Body of pancreas (tissue), 4 donors: ENCODE results near the gene CST11. TPM values are rescaled to one million over a fixed set of nuclear protein-coding genes. Genes with fewer than 3 reads are reported as not detected.

ENCODE experiments used
- ATAC-seq: fragments of 150-250 bp; one replicate; pipeline ENCODE4 v1.9.1; 2016
- DNase-seq, 4 donors: peaks; one replicate each; pipeline ENCODE4 v3.0.0-alpha.2; 2019
- H3K27ac ChIP-seq, 4 donors: fragments of 200-600 bp; sonication (generic); 1 replicate in 3 of 4; 2 replicates in 1 of 4; pipeline versions ENCODE4 v1.5.1 to v1.6.1; 2016 to 2019; ENCODE audit warnings: mild to moderate bottlenecking in 1 of 4, mixed read lengths in 1 of 4, moderate library complexity in 1 of 4
- H3K27me3 ChIP-seq, 2 donors: fragments of 200-600 bp; sonication (generic); one replicate each; pipeline ENCODE4 v1.6.0; 2016; ENCODE audit warnings: mild to moderate bottlenecking in 1 of 2
- H3K36me3 ChIP-seq, 2 donors: fragments of 200-600 bp; sonication (generic); replicated peaks in 1 of 2; 2 replicates each; pipeline ENCODE4 v1.5.1; 2016; ENCODE audit warnings: low read depth in 2 of 2; ENCODE audit not compliant: insufficient read depth in 1 of 2
- H3K4me1 ChIP-seq: fragments of 200-600 bp; sonication (generic); one replicate; pipeline ENCODE4 v1.6.0; 2016
- H3K4me3 ChIP-seq, 2 donors: fragments of 200-600 bp; sonication (generic); 1 replicate in 1 of 2; 2 replicates in 1 of 2; pipeline ENCODE4 v1.5.1; 2016 to 2019
- H3K9me3 ChIP-seq, 3 donors: fragments of 200-600 bp; sonication (generic); 1 replicate in 2 of 3; 2 replicates in 1 of 3; pipeline ENCODE4 v1.5.1; 2016
- POLR2A ChIP-seq, 3 donors: fragments of 450-650 bp; IDR thresholded peaks; one replicate each; pipeline ENCODE4 v1.6.1; 2016; ENCODE audit warnings: antibody characterized with exemption in 3 of 3, mild to moderate bottlenecking in 2 of 3
- WGBS, 2 donors: methylation state at CpG; one replicate each; pipeline ENCODE4 v1.1.5; 2017; 5-methylcytosine and 5-hydroxymethylcytosine counted together
- intact Hi-C: fragments of 100-400 bp; cut with DNase I; formaldehyde crosslinking; loops from one replicate; pipeline ENCODE4 v1.15.1; 2023
- total RNA-seq, 2 donors: library from RNA; depleted of rRNA; stranded (reverse); fragments of >200 nt; gene quantifications; one replicate each; pipeline ENCODE4 v1.1.0, GENCODE V29; 2016
- TF ChIP-seq, protein P1 (sequence below), 7 experiments: fragments of 450-650 bp in 4 of 7; fragments of 200-600 bp in 3 of 7; sonication (generic) in 3 of 7; IDR thresholded peaks; one replicate each; pipeline ENCODE4 v1.5.1; 2016 to 2019; ENCODE audit warnings: antibody characterized with exemption in 7 of 7

The CST11 gene
- total RNA-seq, 2 donors from 2014 or later = not detected

- no peak overlapping the region for H3K27ac ChIP-seq
- 75 to 77% methylated on average over 1 of the region's 1 CpG for WGBS, 2 donors
- H3K36me3 ChIP-seq = no peaks in the 10 kb centered on the region
- H3K4me1 ChIP-seq = no peaks in the 10 kb centered on the region
- peaks cover 0 to 7% (median 0%) of the 10 kb centered on the region in 3 donors for H3K9me3 ChIP-seq
- DNase-seq (no peak), ATAC-seq (no peak)
- no peak for TF ChIP-seq POLR2A (IDR thresholded peaks at IDR 0.05)
- TF ChIP-seq, protein P1, sequence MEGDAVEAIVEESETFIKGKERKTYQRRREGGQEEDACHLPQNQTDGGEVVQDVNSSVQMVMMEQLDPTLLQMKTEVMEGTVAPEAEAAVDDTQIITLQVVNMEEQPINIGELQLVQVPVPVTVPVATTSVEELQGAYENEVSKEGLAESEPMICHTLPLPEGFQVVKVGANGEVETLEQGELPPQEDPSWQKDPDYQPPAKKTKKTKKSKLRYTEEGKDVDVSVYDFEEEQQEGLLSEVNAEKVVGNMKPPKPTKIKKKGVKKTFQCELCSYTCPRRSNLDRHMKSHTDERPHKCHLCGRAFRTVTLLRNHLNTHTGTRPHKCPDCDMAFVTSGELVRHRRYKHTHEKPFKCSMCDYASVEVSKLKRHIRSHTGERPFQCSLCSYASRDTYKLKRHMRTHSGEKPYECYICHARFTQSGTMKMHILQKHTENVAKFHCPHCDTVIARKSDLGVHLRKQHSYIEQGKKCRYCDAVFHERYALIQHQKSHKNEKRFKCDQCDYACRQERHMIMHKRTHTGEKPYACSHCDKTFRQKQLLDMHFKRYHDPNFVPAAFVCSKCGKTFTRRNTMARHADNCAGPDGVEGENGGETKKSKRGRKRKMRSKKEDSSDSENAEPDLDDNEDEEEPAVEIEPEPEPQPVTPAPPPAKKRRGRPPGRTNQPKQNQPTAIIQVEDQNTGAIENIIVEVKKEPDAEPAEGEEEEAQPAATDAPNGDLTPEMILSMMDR (IDR thresholded peaks at IDR 0.05) = no peak
- no peak overlapping the region for H3K4me3 ChIP-seq
- H3K27me3 ChIP-seq = no peaks in the 10 kb centered on the region
- intact Hi-C loops = no loop called here
Observed at GRCh38 chr20:23461180-23461579, 8.5 kb upstream of the CST11 start.

- no peaks in the 10 kb centered on the region for H3K9me3 ChIP-seq
- H3K27ac ChIP-seq = no peak overlapping the region
- intact Hi-C loops = no loop called here
- H3K4me1 ChIP-seq = no peaks in the 10 kb centered on the region
- TF ChIP-seq POLR2A (IDR thresholded peaks at IDR 0.05) = no peak
- TF ChIP-seq, protein P1 (IDR thresholded peaks at IDR 0.05) = no peak
- H3K27me3 ChIP-seq = no peaks in the 10 kb centered on the region
- no peak overlapping the region for H3K4me3 ChIP-seq
- DNase-seq (no peak), ATAC-seq (no peak)
- no peaks in the 10 kb centered on the region for H3K36me3 ChIP-seq
- 59 to 74% methylated on average over 3 of the region's 3 CpGs for WGBS, 2 donors
Observed at GRCh38 chr20:23459461-23460150, 6.9 kb upstream of the CST11 start.

GRCh38 chr20:23456873-23457272, 4.2 kb upstream of the CST11 start:
- no peak for TF ChIP-seq POLR2A (IDR thresholded peaks at IDR 0.05)
- TF ChIP-seq, protein P1 (IDR thresholded peaks at IDR 0.05) = no peak
- H3K27ac ChIP-seq = no peak overlapping the region
- H3K4me1 ChIP-seq = no peaks in the 10 kb centered on the region
- no peaks in the 10 kb centered on the region for H3K36me3 ChIP-seq
- H3K9me3 ChIP-seq = no peaks in the 10 kb centered on the region
- 65 to 79% methylated on average over 7 of the region's 7 CpGs for WGBS, 2 donors
- no peaks in the 10 kb centered on the region for H3K27me3 ChIP-seq
- intact Hi-C loops = no loop called here
- DNase-seq = no peak
- no peak overlapping the region for H3K4me3 ChIP-seq
- ATAC-seq = no peak

GRCh38 chr20:23456409-23456808, 3.7 kb upstream of the CST11 start:
- 49 to 58% methylated on average over 3 of the region's 3 CpGs for WGBS, 2 donors
- DNase-seq (no peak), ATAC-seq (no peak)
- intact Hi-C loops = no loop called here
- TF ChIP-seq POLR2A (IDR thresholded peaks at IDR 0.05) = no peak
- TF ChIP-seq, protein P1 (IDR thresholded peaks at IDR 0.05) = no peak
- Histone ChIP-seq H3K4me1 (no peaks in the 10 kb centered on the region), H3K36me3 (no peaks in the 10 kb centered on the region), H3K27ac (no peak overlapping the region), H3K4me3 (no peak overlapping the region), H3K27me3 (no peaks in the 10 kb centered on the region), H3K9me3 (no peaks in the 10 kb centered on the region)

GRCh38 chr20:23455639-23456038, 3.0 kb upstream of the CST11 start:
- Histone ChIP-seq H3K27me3 (no peaks in the 10 kb centered on the region), H3K4me3 (no peak overlapping the region), H3K4me1 (no peaks in the 10 kb centered on the region), H3K9me3 (no peaks in the 10 kb centered on the region), H3K36me3 (no peaks in the 10 kb centered on the region), H3K27ac (no peak overlapping the region)
- DNase-seq (no peak), ATAC-seq (no peak)
- WGBS, 2 donors = 83 to 90% methylated on average over 7 of the region's 7 CpGs
- TF ChIP-seq, protein P1 (IDR thresholded peaks at IDR 0.05) = no peak
- no peak for TF ChIP-seq POLR2A (IDR thresholded peaks at IDR 0.05)
- intact Hi-C loops = no loop called here
